Choroid plexus epithelial cell (primary cell): ENCODE measurements around the gene TBC1D22A.

Experiments used
- DNase-seq: peaks from one replicate; pipeline ENCODE4 v3.0.0-alpha.2; 2010; ENCODE audit warnings: low read depth
- H3K4me3 ChIP-seq: 2 replicates; pipeline ENCODE4 v1.5.1; 2011; ENCODE audit warnings: low read depth, mild to moderate bottlenecking, control low read depth, low read length, moderate library complexity
- TF ChIP-seq, protein P1 (sequence below): conservative IDR thresholded peaks from 2 replicates; pipeline ENCODE4 v1.5.1; 2011; ENCODE audit warnings: low read depth, mild to moderate bottlenecking, control low read depth, inconsistent platforms, low read length, moderate library complexity

TBC1D22A gene, protein sequence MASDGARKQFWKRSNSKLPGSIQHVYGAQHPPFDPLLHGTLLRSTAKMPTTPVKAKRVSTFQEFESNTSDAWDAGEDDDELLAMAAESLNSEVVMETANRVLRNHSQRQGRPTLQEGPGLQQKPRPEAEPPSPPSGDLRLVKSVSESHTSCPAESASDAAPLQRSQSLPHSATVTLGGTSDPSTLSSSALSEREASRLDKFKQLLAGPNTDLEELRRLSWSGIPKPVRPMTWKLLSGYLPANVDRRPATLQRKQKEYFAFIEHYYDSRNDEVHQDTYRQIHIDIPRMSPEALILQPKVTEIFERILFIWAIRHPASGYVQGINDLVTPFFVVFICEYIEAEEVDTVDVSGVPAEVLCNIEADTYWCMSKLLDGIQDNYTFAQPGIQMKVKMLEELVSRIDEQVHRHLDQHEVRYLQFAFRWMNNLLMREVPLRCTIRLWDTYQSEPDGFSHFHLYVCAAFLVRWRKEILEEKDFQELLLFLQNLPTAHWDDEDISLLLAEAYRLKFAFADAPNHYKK

DNA sequence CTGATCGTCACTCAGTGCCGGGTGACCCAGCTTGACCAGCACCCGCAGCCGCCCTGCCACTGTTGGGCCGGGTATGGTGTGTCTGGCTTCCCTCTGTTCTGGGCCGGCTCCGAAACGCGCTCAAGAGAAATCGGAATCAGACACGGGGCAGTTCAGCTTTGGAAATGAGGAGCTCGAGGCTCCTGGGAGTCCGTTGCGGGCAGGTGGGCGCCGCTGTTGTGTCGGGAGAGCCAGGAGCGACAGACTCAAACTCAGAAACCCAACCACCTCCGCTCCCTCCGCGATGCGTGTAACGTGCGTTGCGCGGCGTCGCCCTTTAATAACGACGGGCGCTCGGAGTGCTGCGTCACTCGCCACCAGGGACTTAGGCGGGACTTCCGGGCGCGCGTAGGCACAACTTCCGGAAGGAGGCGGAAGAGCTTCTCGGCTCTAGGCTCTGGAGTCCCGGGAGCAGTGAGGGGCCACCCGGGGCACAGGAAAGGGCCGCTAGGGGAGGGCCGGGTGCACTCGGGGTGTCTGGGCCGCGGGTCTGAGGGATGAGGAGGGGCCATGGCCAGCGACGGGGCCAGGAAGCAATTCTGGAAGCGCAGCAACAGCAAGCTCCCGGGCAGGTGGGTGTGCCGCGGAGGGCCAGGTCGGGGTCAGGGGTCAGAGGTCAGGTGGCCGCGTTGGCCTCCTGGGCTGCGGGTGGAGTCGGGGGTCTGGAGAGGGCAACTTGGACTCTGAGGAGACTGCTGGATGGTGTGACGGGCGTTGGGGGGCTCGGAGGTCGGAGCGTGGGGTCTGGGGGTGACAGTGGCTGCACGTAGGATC is at the start of gene TBC1D22A:
Gene TBC1D22A (plus strand): TSS at position 413 of the 813 bp plus-strand sequence. CDS start 137 bp downstream, at position 550.
- peak within 1 kb of the TSS; percentile 94 for H3K4me3 ChIP-seq
- peak; percentile 96 for DNase-seq
- TF ChIP-seq, protein P1, sequence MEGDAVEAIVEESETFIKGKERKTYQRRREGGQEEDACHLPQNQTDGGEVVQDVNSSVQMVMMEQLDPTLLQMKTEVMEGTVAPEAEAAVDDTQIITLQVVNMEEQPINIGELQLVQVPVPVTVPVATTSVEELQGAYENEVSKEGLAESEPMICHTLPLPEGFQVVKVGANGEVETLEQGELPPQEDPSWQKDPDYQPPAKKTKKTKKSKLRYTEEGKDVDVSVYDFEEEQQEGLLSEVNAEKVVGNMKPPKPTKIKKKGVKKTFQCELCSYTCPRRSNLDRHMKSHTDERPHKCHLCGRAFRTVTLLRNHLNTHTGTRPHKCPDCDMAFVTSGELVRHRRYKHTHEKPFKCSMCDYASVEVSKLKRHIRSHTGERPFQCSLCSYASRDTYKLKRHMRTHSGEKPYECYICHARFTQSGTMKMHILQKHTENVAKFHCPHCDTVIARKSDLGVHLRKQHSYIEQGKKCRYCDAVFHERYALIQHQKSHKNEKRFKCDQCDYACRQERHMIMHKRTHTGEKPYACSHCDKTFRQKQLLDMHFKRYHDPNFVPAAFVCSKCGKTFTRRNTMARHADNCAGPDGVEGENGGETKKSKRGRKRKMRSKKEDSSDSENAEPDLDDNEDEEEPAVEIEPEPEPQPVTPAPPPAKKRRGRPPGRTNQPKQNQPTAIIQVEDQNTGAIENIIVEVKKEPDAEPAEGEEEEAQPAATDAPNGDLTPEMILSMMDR, result peak; percentile 9

DNA sequence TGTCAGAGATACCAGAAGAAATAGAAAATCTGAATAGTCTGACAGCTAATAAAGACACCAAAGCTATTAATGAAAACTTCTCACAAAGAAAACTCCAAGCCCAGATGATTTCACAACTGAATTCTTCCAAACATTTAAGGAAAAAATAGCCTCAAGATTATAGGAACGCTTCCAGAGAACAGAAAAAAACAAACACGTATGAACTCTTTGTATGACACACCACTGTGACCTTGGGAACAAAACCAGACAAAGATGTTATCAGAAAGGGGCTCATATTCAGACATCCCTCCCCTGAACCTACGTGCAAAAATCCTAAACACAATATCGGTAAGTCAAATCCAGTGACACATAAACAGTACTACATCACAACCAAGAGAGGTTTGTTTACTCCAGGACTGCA is 47.9 kb upstream of the TBC1D22A start:
- TF ChIP-seq, protein P1, result no peak
- peak; percentile 44 for DNase-seq
- H3K4me3 ChIP-seq, result no peak overlapping the region

DNA sequence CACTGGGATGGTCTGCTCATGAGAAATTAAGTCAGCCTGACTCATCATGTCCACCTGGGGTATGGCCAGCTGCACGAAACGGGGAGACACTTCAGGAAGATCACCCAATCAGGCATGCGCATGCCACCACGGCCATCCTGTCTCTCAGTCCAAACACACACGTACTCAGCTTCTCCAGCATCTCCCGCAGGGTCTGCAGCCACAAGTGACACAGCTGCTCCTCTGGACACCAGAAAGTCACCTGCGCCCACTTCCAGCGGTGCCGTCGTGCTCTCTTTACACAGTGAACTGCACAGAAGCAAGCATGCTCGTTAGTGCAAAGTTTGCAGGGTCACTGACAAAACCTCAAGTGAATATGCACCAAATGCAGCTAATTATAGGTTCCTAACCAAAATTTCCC is 42.5 kb upstream of the TBC1D22A start:
- no peak for DNase-seq
- H3K4me3 ChIP-seq, result no peak overlapping the region
- TF ChIP-seq, protein P1, result no peak

DNA sequence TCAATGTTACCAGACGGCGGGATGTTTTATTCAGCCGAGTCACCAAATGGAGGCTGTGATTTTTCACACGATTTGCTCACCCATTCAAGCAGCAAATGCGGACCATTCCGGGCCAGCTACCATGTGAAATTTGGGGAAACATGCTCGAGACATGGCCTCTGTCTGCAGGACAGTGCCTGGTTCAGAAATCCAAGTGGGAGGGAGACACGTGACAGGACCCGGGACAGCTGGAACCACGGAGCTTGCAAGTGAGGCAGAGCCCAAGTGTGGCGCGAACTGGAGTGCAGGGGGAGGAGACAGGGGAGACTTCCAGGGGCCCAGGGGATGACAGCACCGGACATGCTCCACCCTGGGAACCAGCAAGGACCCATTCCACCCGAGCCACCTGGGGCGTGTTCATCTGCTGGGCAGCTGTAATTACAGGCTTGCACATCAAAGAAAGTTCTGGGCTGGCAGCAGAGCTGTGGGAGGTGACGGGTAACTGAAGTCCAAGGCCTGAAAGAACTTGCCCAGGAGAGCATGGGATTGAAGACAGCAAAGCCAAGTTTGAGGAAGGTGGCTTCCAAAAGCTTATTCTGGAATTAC is 40.9 kb upstream of the TBC1D22A start:
- TF ChIP-seq, protein P1, result no peak

DNA sequence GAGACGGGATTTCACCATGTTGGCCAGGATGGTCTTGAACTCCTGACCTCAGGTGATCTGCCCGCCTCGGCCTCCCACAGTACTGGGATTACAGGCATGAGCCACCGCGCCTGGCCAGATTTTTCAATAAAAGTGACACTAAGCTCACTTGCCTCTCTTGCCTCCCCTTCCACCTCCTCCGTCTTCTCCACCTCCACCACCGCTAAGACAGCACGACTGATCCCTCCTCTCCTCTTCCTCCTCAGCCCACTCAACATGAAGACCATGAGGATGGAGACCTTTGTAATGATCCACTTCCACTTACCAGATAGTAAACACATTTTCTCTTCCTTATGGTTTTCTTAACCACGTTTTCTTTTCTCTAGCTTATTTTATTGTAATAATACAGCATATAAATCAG is 38.6 kb upstream of the TBC1D22A start:
- no peak overlapping the region for H3K4me3 ChIP-seq
- TF ChIP-seq, protein P1, result no peak
- DNase-seq, result no peak

More for the DNA sequence above, 40.9 kb upstream of the TBC1D22A start:
- no peak for DNase-seq
- H3K4me3 ChIP-seq, result no peak overlapping the region

DNA sequence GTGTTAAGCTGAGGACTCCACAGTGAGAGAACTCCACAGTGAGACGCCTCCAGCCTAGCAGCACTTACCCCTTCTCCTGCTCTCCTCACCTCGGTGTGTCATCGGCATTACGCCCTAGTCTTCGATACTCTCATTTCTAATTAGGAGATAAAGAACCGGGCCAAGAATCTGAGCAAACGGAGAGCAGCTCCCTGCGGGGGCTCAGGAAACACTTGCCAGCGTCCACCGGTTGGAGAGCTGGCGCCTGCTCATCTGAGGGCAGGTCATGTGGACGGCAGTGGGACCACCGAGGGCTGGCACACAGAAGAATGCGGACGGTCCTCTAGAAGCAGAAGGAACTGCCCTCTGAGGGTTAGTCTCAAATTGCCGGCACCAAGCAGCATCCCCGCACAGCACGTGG is 37.4 kb upstream of the TBC1D22A start:
- H3K4me3 ChIP-seq, result no peak overlapping the region
- DNase-seq, result no peak
- TF ChIP-seq, protein P1, result no peak
